ENCODE results near the gene AKAP1. TPM values are rescaled to one million over a fixed set of nuclear protein-coding genes. Genes with fewer than 3 reads are reported as not detected.

AKAP1 gene
- total RNA-seq, 1 donor from 2014 or later, result 127 TPM

DNA sequence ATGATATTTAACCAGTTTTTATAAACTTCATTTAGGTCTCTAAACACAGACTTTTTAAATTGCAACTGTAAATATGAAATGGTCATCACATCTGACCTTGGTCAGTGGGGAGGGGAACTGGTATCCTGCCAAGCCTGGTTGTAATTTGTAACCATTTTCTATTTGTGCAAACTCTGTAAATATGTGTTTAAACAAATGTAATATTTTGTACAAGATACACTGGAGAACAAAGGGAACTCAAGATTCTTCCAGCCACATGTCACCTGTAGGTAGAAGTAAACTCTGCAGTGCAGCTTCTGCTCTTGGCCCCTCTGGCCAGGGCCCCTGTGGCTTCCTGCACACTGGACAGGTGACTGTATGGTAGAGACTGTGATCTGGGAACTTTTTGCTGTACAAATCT, 35.8 kb downstream of the AKAP1 start:
- TF ChIP-seq, protein P1, sequence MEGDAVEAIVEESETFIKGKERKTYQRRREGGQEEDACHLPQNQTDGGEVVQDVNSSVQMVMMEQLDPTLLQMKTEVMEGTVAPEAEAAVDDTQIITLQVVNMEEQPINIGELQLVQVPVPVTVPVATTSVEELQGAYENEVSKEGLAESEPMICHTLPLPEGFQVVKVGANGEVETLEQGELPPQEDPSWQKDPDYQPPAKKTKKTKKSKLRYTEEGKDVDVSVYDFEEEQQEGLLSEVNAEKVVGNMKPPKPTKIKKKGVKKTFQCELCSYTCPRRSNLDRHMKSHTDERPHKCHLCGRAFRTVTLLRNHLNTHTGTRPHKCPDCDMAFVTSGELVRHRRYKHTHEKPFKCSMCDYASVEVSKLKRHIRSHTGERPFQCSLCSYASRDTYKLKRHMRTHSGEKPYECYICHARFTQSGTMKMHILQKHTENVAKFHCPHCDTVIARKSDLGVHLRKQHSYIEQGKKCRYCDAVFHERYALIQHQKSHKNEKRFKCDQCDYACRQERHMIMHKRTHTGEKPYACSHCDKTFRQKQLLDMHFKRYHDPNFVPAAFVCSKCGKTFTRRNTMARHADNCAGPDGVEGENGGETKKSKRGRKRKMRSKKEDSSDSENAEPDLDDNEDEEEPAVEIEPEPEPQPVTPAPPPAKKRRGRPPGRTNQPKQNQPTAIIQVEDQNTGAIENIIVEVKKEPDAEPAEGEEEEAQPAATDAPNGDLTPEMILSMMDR (IDR thresholded peaks at IDR 0.05), result no peak
- Histone ChIP-seq H3K27ac (no peak overlapping the region), H3K4me3 (no peak overlapping the region), H3K9me3 (no peaks in the 10 kb centered on the region), H3K4me1 (no peaks in the 10 kb centered on the region), H3K36me3 (peaks cover 74 to 87% of the 10 kb centered on the region in 2 donors), H3K27me3 (no peaks in the 10 kb centered on the region)
- DNase-seq (ENCODE audit: low spot score in 2 of 2), result no peak
- intact Hi-C loops (cut with DNase I), result loop anchor here (10.0 kb wide), 1 partner anchor 474 kb away; no protein-coding TSS in a partner anchor

DNA sequence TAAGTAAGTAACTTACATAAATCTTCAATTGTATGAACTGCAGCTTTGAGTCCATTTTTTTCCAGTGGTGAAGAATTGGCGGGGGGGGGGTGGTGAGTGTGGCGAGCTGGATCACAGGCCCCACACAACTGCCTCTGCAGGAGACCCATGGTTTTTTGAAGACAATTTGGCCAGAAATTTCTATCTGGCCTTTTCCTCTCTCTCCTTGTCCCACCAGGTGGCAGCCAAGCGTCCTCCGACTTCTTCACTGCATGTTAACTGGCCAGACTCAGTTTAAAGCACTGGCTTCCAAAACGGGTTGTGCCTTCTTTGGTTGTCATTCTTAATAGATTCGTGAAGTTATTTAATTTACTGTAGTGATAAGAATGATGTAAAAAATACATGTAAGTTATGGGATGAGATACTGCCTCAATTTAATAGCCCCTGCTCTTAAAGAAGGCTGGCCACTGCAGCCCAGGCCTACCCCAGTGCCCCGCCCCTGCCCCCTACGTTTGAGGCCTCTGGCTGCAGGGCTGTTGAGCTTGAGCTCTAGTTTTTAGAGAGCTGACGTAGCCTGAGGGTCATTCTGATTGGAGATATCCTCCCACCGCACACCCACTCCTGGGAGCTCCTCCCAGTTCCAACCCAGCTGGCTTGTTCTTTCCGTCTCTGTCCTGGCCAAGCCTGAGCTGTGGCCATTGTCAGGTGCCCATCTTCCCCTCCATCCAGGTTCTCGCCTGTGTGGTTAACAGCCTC, 36.4 kb downstream of the AKAP1 start:
- Histone ChIP-seq H3K4me1 (no peaks in the 10 kb centered on the region), H3K36me3 (peaks cover 71 to 87% of the 10 kb centered on the region in 2 donors), H3K27ac (no peak overlapping the region), H3K4me3 (no peak overlapping the region), H3K9me3 (no peaks in the 10 kb centered on the region), H3K27me3 (no peaks in the 10 kb centered on the region)
- TF ChIP-seq, protein P1 (IDR thresholded peaks at IDR 0.05), result peak in 2 of 3 experiments; percentile 30 to 48
- DNase-seq (ENCODE audit: low spot score in 2 of 2), result no peak
- intact Hi-C loops (cut with DNase I), result loop anchor here (10.0 kb wide), 1 partner anchor 473 kb away; no protein-coding TSS in a partner anchor

DNA sequence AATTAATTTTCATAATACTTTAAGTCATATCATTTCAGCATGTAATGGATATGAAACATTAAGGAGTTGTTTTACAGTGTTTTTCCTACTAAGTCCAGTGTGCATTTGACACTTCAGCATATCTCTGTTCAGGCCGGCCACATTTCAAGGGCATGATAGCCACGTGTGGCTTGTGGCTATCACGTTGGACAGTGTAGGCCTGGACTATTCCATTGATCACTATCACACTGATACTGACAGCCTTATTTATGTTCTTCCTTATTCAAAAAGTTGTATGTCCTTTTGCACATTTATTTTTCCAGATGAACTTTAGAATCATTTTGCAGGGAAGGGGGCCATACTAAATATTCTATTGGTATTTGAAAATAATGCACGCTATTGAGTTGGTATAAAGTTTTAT, 39.0 kb downstream of the AKAP1 start:
- Histone ChIP-seq H3K9me3 (no peaks in the 10 kb centered on the region), H3K4me3 (no peak overlapping the region), H3K4me1 (no peaks in the 10 kb centered on the region), H3K27me3 (no peaks in the 10 kb centered on the region), H3K27ac (no peak overlapping the region), H3K36me3 (peaks cover 45 to 64% of the 10 kb centered on the region in 2 donors)
- TF ChIP-seq, protein P1 (IDR thresholded peaks at IDR 0.05), result no peak
- DNase-seq (ENCODE audit: low spot score in 2 of 2), result no peak
- intact Hi-C loops (cut with DNase I), result loop anchor here (10.0 kb wide), 1 partner anchor 471 kb away; no protein-coding TSS in a partner anchor

DNA sequence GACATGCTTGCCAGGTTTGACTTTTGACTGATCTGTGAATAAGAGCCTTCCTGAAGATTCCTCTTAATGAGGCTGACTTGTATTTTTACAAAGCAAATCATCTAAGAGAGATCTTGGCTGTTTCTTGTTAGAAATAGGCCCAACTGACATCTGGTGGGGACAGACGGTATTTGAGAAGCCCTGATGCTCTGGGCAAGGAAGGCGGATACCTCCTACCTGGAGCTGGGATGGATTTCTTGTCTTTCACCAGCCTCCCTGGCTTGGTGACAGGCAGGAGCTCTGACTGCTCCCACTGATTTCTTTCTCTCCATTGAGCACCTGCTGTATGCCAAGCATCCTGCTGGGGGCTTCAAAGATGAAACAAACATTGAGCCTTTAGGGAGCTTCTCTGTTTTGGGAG, 40.4 kb downstream of the AKAP1 start:
- Histone ChIP-seq H3K36me3 (peaks cover 33 to 50% of the 10 kb centered on the region in 2 donors), H3K9me3 (no peaks in the 10 kb centered on the region), H3K27ac (no peak overlapping the region), H3K27me3 (no peaks in the 10 kb centered on the region), H3K4me3 (no peak overlapping the region), H3K4me1 (no peaks in the 10 kb centered on the region)
- no peak for DNase-seq (ENCODE audit: low spot score in 2 of 2)
- intact Hi-C loops (cut with DNase I), result loop anchor here (10.0 kb wide), 1 partner anchor 469 kb away; no protein-coding TSS in a partner anchor
- TF ChIP-seq, protein P1 (IDR thresholded peaks at IDR 0.05), result no peak

DNA sequence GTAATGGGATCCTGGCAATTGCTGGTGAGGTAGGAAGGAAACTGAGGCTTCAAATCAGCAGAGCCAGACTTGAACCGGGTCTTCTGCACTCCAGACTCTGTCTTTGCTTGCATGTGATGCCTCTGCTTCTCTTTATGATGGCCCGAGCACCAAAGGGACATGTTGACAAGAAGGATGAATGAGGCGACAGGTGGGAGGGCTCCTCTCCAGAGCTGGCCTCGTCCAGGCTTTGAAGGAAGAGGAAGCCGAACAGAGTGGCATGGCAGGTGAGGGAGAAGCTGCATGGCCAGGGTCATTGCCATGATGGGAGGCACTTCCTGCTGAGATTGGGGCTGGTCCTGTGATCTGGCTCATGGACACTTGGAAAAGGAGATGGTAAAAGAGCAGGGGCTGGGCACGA, 40.8 kb downstream of the AKAP1 start:
- peaks cover 30 to 46% of the 10 kb centered on the region in 2 donors for H3K36me3 ChIP-seq
- no peak overlapping the region for H3K4me3 ChIP-seq
- intact Hi-C loops (cut with DNase I), result loop anchor here (10.0 kb wide), 1 partner anchor 469 kb away; no protein-coding TSS in a partner anchor
- H3K27me3 ChIP-seq, result no peaks in the 10 kb centered on the region
- TF ChIP-seq, protein P1 (IDR thresholded peaks at IDR 0.05), result no peak
- no peaks in the 10 kb centered on the region for H3K4me1 ChIP-seq
- no peaks in the 10 kb centered on the region for H3K9me3 ChIP-seq
- DNase-seq (ENCODE audit: low spot score in 2 of 2), result no peak
- no peak overlapping the region for H3K27ac ChIP-seq

Measured in ascending aorta (tissue), 2 donors.